Endometrial microvascular endothelial cells (primary cell): ENCODE data around the gene TEX29. TPM values are rescaled to one million over a fixed set of nuclear protein-coding genes. Genes with fewer than 3 reads are reported as not detected.

Experiments used
- in situ Hi-C: cut with HindIII; loops from 2 replicates; pipeline ENCODE4 v1.10.0; 2017; ENCODE audit warnings: low sequenced_read_pairs, low pct_unique_long_range_greater_than_20kb; ENCODE audit errors: inconsistent ontology term
- total RNA-seq: library from RNA; depleted of rRNA; stranded (reverse); fragments of >200 nt; gene quantifications from one replicate; pipeline ENCODE4 v1.2.3, GENCODE V29; 2015; ENCODE audit errors: inconsistent ontology term

Gene TEX29
- total RNA-seq, 1 donor from 2014 or later: not detected

DNA sequence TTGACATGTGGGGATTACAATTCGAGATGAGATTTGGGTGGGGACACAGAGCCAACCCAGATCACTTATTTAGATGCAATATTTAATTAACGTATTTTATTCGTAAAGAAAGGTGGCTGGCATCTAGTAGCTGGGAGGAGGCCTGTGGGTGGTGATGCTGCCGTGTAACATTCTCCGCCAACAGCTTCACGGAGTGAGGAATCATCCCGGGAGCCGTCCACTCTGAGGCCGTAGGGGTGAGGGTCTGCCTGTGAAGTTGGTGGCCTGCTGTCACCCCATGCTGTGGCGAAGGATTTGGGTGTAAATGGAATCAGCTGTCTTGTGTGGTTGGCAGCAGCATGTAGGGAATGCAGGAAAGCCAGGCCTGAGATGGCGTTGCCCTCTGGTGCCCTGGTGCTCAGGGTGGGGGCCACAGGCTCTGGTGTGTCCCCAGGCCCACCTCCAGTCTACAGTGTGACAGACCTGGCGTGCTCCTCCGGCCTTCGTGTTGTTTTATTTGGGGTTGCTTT lies 3.3 kb upstream of the TEX29 start:
- in situ Hi-C loops: no loop called here

GRCh38 chr13:111317571-111318345 lies 2.7 kb upstream of the TEX29 start:
- in situ Hi-C loops: no loop called here

GRCh38 chr13:111318386-111318785 lies 2.1 kb upstream of the TEX29 start:
- in situ Hi-C loops: no loop called here

DNA sequence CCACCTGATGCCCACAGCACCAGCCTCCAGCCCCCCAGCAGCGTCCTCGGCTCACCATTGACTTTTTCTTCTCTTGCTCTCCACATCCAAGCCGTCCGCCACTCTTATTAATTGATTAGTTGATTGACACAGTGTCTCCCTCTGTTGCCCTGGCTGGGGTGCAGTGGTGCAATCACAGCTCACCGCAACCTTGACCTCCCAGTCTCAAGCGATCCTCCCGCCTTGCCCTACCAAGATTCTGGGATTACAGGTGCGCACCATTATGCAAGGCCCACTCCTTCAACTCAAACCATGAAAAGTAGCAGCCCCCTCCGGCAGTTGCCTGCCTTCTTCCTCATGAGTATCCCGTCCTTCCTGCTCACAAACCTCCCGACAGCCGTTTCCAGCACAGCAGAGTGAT lies 921 bp upstream of the TEX29 start:
- in situ Hi-C loops: no loop called here

DNA sequence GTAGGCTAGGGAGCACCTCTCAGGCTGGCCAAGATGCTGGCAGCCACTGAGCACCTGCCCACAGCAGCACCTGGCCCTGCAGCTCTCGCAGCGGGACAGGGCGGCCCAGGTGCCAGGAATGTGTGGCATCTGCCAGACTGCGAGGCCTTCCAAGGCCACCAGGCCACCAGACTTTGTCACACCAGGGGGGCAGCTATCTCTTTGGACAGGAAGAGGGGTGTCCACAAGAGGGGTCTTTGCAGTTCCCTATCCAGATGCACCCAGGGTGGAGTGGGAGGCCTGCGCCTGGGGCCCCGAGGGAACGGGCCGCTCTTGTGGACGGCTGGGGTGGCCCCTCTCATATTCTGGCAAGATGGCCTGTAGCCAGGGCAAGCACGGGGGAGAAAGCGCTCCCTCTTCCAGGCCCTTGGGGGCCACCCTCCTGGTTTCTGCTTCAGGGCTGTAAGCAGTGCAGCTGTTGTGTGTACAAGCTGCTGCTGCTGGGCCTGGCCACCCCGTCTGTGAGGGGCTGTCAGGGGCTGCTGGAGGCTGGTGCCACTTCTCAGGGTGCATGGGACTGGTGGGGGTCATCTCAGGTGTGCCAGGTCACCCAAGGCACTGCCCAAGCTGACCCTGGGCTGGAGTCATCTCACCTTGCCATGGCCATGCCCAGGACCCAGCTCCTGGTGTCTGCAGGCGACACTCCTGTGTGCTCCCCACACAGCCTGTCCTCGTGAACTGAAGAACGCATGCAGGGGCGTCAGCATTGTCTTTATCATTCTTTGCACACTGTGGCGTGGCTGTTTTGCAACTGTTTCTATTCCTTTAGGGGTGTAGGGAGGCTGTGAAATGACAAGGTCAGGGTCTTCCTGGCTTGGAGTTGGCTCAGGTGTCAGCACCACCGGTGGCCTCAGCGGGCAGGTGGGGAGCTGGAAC lies 1.8 kb downstream of the TEX29 start:
- in situ Hi-C loops: no loop called here

DNA sequence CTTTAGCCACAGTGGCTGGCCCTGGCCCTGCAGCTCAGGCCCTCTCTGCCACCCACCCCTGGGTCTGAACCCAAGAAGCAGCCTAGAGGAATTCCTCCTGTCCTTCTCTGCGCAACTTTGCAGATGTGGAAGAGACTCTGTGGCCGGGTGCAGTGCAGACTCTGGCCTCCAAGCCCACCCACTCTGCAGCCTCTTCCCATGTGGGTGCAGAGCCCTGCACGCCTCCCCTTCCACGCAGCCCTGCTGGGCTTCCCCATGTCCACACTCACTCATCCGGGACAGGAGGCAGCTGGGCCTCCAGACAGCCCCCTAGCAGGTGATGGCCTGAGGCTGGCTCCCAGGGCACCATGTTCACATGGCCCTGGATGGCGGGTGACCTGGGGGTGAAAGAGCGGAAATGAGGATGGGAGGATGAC lies 2.5 kb downstream of the TEX29 start:
- in situ Hi-C loops: no loop called here

DNA sequence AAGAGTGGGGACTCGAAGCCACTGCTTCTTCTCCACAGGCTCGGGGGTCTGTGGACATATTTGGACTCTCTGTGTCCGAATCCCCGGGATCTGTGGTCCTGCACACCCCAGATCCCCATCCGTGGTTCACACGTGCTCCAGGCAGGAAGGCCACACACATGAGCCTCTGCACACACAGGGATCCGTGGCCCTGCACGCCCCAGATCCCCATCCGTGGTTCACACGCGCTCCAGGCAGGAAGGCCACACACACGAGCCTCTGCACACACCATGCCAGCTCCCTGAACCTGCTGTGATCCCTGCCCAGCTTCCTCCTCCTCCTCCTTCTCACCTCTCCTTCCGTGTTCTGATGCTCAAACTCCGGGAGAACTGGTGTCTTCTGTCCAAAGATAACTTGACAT lies 3.1 kb downstream of the TEX29 start:
- in situ Hi-C loops: no loop called here

GRCh38 chr13:111323950-111324651 lies 3.7 kb downstream of the TEX29 start:
- in situ Hi-C loops: no loop called here

- in situ Hi-C loops: no loop called here
Observed at GRCh38 chr13:111324736-111325135, 4.3 kb downstream of the TEX29 start.

- in situ Hi-C loops: no loop called here
Observed at GRCh38 chr13:111325146-111325890, 4.9 kb downstream of the TEX29 start.

DNA sequence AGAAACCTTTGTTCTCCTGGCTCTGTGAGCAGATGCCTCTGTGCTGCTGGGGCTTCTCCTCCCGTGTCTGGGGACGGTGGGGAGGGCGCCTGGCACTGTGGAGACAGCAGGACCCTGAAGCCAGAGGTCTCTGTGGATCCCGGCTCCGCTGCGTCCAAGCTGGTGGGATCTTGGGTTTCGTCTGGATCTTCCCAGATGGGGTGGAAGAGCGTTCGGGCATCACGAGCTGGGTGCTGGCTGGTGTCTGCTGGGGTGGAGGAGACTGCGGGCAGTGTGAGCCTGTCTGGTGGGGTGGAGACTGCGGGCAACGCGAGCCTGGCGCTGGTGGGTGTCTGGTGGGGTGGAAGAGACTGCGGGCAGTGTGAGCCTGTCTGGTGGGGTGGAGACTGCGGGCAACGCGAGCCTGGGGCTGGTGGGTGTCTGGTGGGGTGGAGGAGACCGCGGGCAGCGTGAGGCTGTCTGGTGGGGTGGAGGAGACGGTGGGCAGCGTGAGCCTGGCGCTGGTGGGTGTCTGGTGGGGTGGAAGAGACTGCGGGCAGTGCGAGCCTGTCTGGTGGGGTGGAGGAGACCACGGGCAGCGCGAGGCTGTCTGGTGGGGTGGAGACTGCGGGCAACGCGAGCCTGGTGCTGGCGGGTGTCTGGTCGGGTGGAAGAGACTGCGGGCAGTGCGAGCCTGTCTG lies 5.6 kb downstream of the TEX29 start:
- in situ Hi-C loops: no loop called here

- in situ Hi-C loops: no loop called here
Observed at GRCh38 chr13:111326621-111326965, 6.2 kb downstream of the TEX29 start.

DNA sequence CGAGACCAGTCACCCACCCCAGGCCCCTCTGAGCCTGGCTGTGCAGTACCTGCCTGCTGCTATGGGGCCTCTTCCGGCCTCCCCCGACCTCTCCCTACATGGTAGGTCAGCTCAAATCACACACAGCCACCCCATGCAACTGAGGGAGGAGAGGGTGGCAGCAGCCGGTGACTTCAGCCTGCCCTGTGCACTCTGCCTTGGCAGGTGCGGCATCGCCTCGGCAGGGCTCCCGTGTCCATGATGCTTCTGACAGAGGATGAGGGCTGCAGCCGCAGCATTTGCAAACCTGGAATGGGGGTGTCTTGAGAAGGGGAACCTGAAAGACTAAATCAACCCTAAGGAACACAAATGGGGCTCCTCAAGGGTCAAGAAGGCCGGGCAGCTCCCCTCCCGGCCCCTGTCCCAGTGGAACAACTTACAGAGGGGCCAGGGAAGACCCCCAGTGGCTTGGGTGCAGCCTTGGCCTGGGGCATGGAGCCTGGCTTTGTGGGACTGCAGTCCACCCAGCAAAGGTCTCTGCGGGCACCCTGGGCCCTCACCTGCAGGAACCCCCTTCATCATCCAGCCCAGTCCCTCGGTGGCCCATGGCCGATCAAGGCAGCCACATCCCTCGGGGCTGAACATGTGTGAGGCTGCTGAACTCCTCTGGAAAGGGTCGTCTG lies 6.7 kb downstream of the TEX29 start:
- in situ Hi-C loops: no loop called here

DNA sequence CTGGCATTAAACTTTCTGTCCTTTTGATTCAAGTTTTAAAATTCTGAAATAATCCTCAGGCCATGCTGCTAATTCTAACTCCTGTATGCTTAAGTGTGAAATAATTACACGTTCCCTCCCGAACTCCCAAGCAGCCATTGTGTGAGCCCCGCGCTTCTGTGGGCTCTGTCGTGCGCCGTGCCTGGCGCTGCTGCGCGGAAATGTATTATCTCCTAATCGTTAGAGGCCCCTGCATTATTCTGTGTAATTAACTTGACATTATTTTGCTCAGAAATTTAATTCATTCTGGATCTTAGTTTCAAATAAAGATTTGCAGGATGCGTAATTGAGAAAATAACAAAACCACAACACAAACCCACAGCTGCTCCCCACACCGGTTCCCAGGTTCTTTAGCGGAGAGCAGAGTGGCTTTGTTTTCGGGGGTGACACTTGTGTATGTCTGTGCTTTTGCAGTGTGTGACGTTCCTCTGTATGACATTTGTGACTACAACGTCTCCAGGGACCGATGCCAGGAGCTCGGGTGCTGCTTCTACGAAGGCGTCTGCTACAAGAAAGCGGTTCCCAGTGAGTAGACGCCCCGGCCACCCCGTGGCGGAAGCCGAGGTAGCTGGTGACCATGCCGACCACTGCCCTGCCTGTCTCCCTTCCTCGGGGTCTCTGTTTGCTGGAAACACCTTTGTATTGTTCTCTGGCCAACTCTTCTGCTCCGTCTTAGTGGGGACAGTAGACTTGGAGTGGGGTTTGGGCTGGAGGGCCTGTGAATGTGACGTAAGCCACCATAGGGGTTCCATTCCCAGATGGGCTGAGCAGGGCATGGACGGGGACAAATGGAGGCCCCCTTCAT lies 7.5 kb downstream of the TEX29 start:
- in situ Hi-C loops: no loop called here

DNA sequence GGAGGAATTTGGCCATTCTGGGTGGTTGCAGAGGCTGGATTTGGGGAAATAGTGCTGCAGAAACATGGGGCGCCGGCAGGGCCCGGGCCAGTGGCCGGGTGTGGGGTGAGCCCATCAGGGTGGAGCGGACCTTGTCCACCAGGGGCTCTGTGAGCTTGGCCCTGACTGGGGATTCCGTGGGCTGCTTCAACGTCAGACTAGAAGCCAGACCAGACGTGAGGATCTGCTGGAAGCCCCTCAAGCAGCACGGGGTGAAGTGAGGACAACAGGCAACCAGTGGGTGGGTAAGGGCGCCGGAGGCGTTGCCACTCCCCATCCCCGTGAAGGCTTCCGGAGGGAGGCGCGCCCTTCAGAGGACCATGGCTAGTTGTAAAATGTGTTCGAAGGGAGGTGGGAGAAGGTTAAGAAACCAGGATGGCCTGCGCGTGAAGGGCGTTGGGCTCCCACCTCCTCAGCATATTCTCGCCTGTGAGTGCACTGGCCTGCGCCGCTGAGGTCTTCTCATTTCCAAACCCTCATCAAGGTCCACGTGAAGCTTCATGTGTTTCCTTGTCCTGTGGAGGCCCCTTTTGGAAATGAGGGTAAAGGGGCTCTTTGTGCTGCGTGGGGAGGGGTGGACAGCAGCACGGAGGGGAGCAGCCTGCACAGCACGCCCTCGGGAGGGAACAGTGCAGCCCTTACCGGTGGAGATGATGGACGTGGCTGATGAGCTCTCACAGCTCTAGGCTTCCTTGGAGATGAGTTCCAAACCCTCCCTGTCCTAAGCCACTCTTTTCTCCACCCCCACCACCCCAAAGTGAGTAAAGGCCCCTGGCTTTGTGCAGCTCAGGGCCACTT lies 8.3 kb downstream of the TEX29 start:
- in situ Hi-C loops: no loop called here

DNA sequence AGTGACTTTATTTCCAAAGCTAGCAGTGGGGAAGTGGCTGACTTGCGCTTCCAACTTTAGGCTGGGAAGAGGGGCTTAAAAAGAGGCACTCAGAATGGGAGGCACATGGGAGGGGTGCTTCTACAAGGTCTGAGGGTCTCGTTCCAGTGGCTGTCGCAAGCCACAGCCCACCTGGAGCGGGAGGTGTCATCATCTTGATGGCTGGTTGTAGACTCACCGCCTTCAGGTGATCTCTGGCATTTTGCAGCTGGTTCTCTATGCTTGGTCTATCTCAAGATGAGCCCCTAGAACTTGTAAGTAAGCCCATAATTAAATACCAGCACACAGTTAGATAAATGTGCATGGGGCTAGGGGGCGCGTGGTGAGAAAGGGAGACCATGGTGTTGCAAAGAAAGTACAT lies 9.2 kb downstream of the TEX29 start:
- in situ Hi-C loops: no loop called here
